Measurements from ENCODE around the gene SNCB. TPM values are rescaled to one million over a fixed set of nuclear protein-coding genes. Genes with fewer than 3 reads are reported as not detected.

Gene SNCB
- total and polyA plus RNA-seq, 2 donors = 0.08 TPM; not detected in 1

DNA sequence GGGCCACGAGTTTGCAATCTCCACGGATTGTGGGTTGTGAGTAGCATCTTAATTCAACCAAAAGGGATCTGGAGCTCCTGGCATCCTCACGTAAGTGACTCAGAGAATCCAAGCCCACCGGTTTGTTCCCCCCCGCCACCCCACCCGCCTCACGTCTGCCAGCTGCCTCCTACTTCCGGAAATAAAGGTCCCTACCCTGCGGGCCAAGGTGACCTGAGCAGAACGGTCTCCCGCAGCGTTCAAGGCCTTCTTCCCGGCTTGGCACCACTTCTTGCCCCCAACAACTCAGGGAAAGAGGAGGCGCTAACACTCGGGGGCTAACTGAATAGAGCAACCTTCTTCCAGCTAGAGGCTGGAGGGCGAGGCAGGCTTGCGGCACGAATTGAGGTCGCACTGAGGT lies 11.6 kb downstream of the SNCB start:
- no peak overlapping the region for H3K4me3 ChIP-seq (ENCODE audit: low read depth, low read length)
- no peaks in the 10 kb centered on the region for H3K36me3 ChIP-seq (ENCODE audit: insufficient read depth)
- DNase-seq (ENCODE audit: extremely low spot score) = no peak
- H3K4me1 ChIP-seq (ENCODE audit: insufficient read depth) = no peaks in the 10 kb centered on the region
- WGBS = 26% methylated on average over 19 of the region's 19 CpGs
- H3K27ac ChIP-seq (ENCODE audit: low read depth) = no peak overlapping the region

DNA sequence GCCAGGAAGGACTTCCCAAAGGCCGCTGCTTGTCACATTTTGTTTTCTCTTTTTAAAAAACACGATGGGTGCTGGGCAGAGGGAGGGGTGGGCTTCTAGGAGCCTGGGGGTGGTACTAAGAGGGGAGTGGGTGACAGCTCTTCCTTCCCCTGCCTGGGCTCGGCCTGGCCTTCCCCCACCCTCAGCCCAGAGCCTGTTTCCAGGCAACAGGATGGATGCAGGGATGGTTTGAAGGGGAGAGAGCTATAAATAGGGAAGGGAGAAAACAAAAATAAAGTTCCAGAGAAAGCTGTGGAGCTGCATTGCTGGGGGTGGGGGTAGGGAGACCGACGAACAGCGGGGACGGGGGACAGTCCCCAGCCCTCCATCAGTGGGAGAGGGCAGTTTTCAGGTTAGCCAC lies 13.8 kb downstream of the SNCB start:
- no peak overlapping the region for H3K27ac ChIP-seq (ENCODE audit: low read depth)
- 63% methylated on average over 7 of the region's 7 CpGs for WGBS
- H3K36me3 ChIP-seq (ENCODE audit: insufficient read depth) = no peaks in the 10 kb centered on the region
- H3K4me3 ChIP-seq (ENCODE audit: low read depth, low read length) = no peak overlapping the region
- H3K4me1 ChIP-seq (ENCODE audit: insufficient read depth) = no peaks in the 10 kb centered on the region
- DNase-seq (ENCODE audit: extremely low spot score) = no peak

DNA sequence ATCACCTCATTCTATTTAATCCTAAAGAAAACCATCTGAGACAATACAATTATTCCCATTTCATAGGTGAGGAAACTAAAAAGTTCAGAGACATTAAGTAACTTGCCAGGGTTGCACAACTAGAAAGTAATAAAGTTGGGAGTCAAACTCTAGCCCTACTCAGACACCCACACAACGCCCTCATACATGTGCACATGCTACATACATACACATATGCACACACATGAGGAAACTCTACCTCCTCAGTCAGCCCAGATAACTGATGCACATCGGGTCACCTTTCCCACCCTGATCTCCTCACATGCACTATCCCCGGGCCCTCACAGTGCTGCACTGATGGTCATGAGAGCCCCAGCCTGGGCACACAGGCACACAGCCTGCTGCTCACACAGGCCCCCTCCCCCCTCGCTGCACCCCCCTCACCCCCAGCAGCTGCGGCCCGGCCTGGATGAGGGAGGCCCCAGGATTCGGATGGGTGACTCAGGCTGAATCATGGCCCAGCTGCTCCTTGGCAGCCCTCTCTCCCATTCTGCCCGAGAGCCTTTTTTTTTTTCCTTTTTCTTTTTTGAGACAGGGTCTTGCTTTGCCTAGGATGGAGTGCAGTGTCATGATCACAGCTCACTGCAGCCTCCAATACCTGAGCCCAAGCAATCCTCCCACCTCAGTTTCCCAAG lies 15.4 kb downstream of the SNCB start:
- H3K36me3 ChIP-seq (ENCODE audit: insufficient read depth) = no peaks in the 10 kb centered on the region
- H3K27ac ChIP-seq (ENCODE audit: low read depth) = no peak overlapping the region
- DNase-seq (ENCODE audit: extremely low spot score) = no peak
- 54% methylated on average over 8 of the region's 8 CpGs for WGBS
- H3K4me1 ChIP-seq (ENCODE audit: insufficient read depth) = peaks cover 3% of the 10 kb centered on the region
- no peak overlapping the region for H3K4me3 ChIP-seq (ENCODE audit: low read depth, low read length)

GRCh38 chr5:176612855-176613254 lies 17.5 kb downstream of the SNCB start:
- WGBS = 66% methylated on average over 2 of the region's 2 CpGs
- Histone ChIP-seq H3K4me3 (ENCODE audit: low read depth, low read length) (no peak overlapping the region), H3K36me3 (ENCODE audit: insufficient read depth) (no peaks in the 10 kb centered on the region), H3K4me1 (ENCODE audit: insufficient read depth) (peaks cover 3% of the 10 kb centered on the region), H3K27ac (ENCODE audit: low read depth) (no peak overlapping the region)
- no peak for DNase-seq (ENCODE audit: extremely low spot score)

GRCh38 chr5:176612008-176612407 lies 18.3 kb downstream of the SNCB start:
- 84% methylated on average over 6 of the region's 6 CpGs for WGBS
- H3K4me1 ChIP-seq (ENCODE audit: insufficient read depth) = peaks cover 3% of the 10 kb centered on the region
- DNase-seq (ENCODE audit: extremely low spot score) = no peak
- no peaks in the 10 kb centered on the region for H3K36me3 ChIP-seq (ENCODE audit: insufficient read depth)
- no peak overlapping the region for H3K4me3 ChIP-seq (ENCODE audit: low read depth, low read length)
- no peak overlapping the region for H3K27ac ChIP-seq (ENCODE audit: low read depth)

DNA sequence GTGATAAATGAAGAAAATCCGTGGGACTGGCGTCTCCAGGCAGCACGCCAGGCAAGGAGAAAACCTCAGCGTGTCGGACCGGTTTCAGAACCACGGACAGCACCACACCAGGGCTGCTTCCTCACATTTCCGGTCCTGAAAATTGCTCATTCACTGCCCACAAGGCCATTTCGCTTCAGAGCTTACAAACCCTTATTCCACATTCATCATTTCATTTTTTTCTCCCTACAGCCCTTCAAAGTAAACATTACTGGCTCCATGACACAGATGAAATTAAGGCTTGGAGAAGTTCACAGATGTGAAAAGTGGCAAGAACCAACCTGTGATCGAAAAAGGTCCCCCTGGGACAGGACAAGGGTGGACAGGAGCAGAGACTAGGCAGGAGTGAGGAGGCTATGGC lies 18.9 kb downstream of the SNCB start:
- H3K4me1 ChIP-seq (ENCODE audit: insufficient read depth) = peaks cover 3% of the 10 kb centered on the region
- DNase-seq (ENCODE audit: extremely low spot score) = peak; percentile 48
- WGBS = 11% methylated on average over 10 of the region's 10 CpGs

GRCh38 chr5:176610435-176610773 lies 19.9 kb downstream of the SNCB start:
- WGBS = 2% methylated on average over 31 of the region's 31 CpGs
- no peak for DNase-seq (ENCODE audit: extremely low spot score)
- Histone ChIP-seq H3K36me3 (ENCODE audit: insufficient read depth) (no peaks in the 10 kb centered on the region), H3K27ac (ENCODE audit: low read depth) (no peak overlapping the region), H3K4me3 (ENCODE audit: low read depth, low read length) (peak overlapping the region; percentile 67), H3K4me1 (ENCODE audit: insufficient read depth) (peaks cover 3% of the 10 kb centered on the region)

More for the DNA sequence above, 18.9 kb downstream of the SNCB start:
- Histone ChIP-seq H3K36me3 (ENCODE audit: insufficient read depth) (no peaks in the 10 kb centered on the region), H3K27ac (ENCODE audit: low read depth) (no peak overlapping the region), H3K4me3 (ENCODE audit: low read depth, low read length) (no peak overlapping the region)

DNA sequence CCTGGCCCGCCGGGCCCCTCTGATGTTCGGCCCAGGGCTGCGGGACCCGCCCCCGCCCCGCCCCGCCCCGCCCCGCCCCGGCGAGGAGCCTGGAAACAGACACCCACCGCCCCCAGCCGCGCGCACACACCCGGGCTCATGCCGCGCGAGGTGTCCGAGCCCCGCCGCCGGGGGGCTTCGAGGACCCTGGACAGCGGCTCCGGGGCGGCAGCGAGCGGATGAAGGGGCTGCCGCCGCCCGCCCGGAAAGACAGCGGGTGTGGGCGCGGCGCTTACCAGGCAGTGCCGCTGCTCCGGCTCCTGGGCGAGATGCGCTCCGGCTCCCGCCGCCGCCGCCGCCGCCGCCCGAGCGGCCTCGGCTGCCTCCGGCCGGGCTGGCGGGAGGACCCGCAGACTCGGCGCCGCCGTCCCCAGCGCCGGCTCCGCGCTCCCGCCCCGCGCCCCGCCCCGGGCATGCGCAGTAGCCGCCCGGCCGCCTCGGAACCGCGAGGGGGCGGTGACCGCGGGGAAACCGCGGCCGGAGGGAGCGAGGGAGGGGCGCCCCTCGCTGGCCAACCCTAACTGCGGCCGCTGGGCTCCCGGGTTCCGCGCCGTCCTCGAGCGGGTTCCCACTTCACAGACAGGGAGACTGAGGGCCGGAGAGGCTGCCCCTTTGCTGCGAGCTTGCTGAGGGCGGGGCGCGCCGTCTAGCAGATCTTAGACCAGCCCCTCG lies 20.5 kb downstream of the SNCB start, which contains the start of gene GPRIN1:
Gene GPRIN1 (minus strand): TSS at position 433 of the 711 bp plus-strand sequence. CDS start 10,322 bp downstream, outside the sequence.
- under 1% methylated on average over 101 of the region's 101 CpGs for WGBS
- H3K4me1 ChIP-seq (ENCODE audit: insufficient read depth) = peaks cover 3% of the 10 kb centered on the region
- no peak within 1 kb of the TSS for H3K27ac ChIP-seq (ENCODE audit: low read depth)
- H3K4me3 ChIP-seq (ENCODE audit: low read depth, low read length) = peak within 1 kb of the TSS; percentile 67
- no peak for DNase-seq (ENCODE audit: extremely low spot score)
- no peaks in the 10 kb centered on the region for H3K36me3 ChIP-seq (ENCODE audit: insufficient read depth)

GRCh38 chr5:176608937-176609723 lies 21.2 kb downstream of the SNCB start:
- Histone ChIP-seq H3K4me3 (ENCODE audit: low read depth, low read length) (peak overlapping the region; percentile 67), H3K36me3 (ENCODE audit: insufficient read depth) (no peaks in the 10 kb centered on the region), H3K4me1 (ENCODE audit: insufficient read depth) (peaks cover 3% of the 10 kb centered on the region), H3K27ac (ENCODE audit: low read depth) (no peak overlapping the region)
- no peak for DNase-seq (ENCODE audit: extremely low spot score)
- 28% methylated on average over 46 of the region's 46 CpGs for WGBS

DNA sequence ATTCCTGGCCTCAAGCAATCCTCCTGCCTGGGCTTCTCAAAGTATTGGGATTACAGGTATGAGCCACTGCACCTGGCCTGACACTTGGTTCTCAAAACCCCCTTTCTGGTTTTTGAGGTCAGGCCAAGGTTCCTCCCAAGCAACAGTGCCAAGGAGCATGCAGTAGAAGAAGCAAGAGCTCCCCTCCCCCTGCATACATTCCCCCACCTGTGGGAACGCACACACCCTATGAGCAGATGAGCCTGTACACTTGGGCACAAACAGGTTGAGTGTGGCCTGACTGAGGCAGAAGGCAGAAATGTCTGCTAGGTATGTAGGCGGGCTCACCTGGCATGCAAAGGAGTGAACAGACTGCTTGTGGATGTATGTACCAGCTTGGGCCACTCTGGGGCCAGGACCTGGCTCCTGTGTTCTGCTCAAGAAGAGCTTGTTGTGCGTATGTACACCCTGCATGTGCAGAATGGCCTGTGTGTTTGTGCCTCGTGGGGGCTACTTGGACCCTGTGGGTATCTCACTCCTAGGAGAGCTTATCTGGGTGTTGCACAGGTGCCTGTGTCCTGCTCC lies 22.1 kb downstream of the SNCB start:
- Histone ChIP-seq H3K27ac (ENCODE audit: low read depth) (no peak overlapping the region), H3K36me3 (ENCODE audit: insufficient read depth) (no peaks in the 10 kb centered on the region), H3K4me3 (ENCODE audit: low read depth, low read length) (no peak overlapping the region), H3K4me1 (ENCODE audit: insufficient read depth) (peaks cover 3% of the 10 kb centered on the region)
- WGBS = 90% methylated on average over 4 of the region's 4 CpGs
- DNase-seq (ENCODE audit: extremely low spot score) = no peak

- Histone ChIP-seq H3K4me3 (ENCODE audit: low read depth, low read length) (no peak overlapping the region), H3K36me3 (ENCODE audit: insufficient read depth) (no peaks in the 10 kb centered on the region), H3K27ac (ENCODE audit: low read depth) (no peak overlapping the region), H3K4me1 (ENCODE audit: insufficient read depth) (peaks cover 3% of the 10 kb centered on the region)
- DNase-seq (ENCODE audit: extremely low spot score) = no peak
- 85% methylated on average over 3 of the region's 3 CpGs for WGBS
These were observed 23.5 kb downstream of the SNCB start for GRCh38 chr5:176606875-176607274.

GRCh38 chr5:176606032-176606431 lies 24.3 kb downstream of the SNCB start:
- no peak overlapping the region for H3K4me3 ChIP-seq (ENCODE audit: low read depth, low read length)
- peaks cover 3% of the 10 kb centered on the region for H3K4me1 ChIP-seq (ENCODE audit: insufficient read depth)
- 48% methylated on average over 3 of the region's 3 CpGs for WGBS

DNA sequence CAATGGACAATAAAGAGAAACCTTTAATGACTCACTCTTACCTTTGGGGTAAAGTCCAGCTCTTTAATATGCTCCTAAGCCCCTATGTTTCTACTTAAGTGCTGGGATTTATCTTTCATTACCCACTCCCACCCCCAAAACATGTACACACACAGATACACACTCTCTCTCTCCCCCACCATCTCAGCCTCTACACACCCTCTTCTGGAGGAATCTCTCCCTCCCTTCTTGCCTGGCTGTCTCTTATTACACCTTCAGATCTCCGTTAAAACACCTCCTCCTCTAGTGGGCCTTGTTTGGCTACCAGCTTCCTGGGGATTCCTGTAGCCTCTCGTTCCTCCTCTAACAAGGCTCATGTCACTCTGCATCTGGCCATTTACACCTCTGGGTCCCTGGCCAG lies 27.2 kb downstream of the SNCB start:
- WGBS = 12% methylated on average over 2 of the region's 2 CpGs
- Histone ChIP-seq H3K4me3 (ENCODE audit: low read depth, low read length) (no peak overlapping the region), H3K27ac (ENCODE audit: low read depth) (no peak overlapping the region), H3K36me3 (ENCODE audit: insufficient read depth) (no peaks in the 10 kb centered on the region), H3K4me1 (ENCODE audit: insufficient read depth) (no peaks in the 10 kb centered on the region)
- no peak for DNase-seq (ENCODE audit: extremely low spot score)

More at GRCh38 chr5:176606032-176606431, 24.3 kb downstream of the SNCB start:
- Histone ChIP-seq H3K27ac (ENCODE audit: low read depth) (no peak overlapping the region), H3K36me3 (ENCODE audit: insufficient read depth) (no peaks in the 10 kb centered on the region)
- DNase-seq (ENCODE audit: extremely low spot score) = no peak

Measured in urinary bladder (tissue), 4 donors.